HG03025 (cell line): ENCODE measurements around the gene ATM.
A peak's percentile ranks its signal among the peaks of the same experiment; 100 is the strongest.
"Not testable (repeated sequence)": the region's sequence is repeated elsewhere in the genome, so short reads cannot be mapped to it uniquely, and the experiment has no call there.

ENCODE experiments used
- ATAC-seq: cut with Tn5 transposase; IDR thresholded peaks from one replicate; pipeline ENCODE4 v1.9.1; 2021; ENCODE audit warnings: mild to moderate bottlenecking, moderate library complexity; ENCODE audit not compliant: unreplicated experiment, low FRiP score

ATM gene

GRCh38 chr11:108278546-108278945 lies 55.7 kb downstream of the ATM start:
- no peak for ATAC-seq

- ATAC-seq: no peak
These were observed 56.1 kb downstream of the ATM start for GRCh38 chr11:108278954-108279353.

GRCh38 chr11:108286370-108286769 lies 63.5 kb downstream of the ATM start:
- ATAC-seq: no peak

GRCh38 chr11:108286956-108287355 lies 64.1 kb downstream of the ATM start:
- ATAC-seq: no peak

GRCh38 chr11:108289066-108289465 lies 66.2 kb downstream of the ATM start:
- ATAC-seq: not testable (repeated sequence)

- ATAC-seq: peak; percentile 63
These were observed 66.8 kb downstream of the ATM start for GRCh38 chr11:108289699-108290098.

- no peak for ATAC-seq
These were observed 70.4 kb downstream of the ATM start for GRCh38 chr11:108293229-108293628.

GRCh38 chr11:108302121-108302785 lies 79.4 kb downstream of the ATM start:
- ATAC-seq: no peak

- ATAC-seq: no peak
These were observed 84.9 kb downstream of the ATM start for GRCh38 chr11:108307751-108308150.

- no peak for ATAC-seq
These were observed 90.6 kb downstream of the ATM start for GRCh38 chr11:108313444-108313843.

GRCh38 chr11:108316061-108316460 lies 93.2 kb downstream of the ATM start:
- ATAC-seq: no peak

GRCh38 chr11:108319541-108320145 lies 96.8 kb downstream of the ATM start:
- ATAC-seq: no peak

- ATAC-seq: no peak
These were observed 99.8 kb downstream of the ATM start for GRCh38 chr11:108322666-108323065.

GRCh38 chr11:108324587-108324986 lies 101.7 kb downstream of the ATM start:
- ATAC-seq: no peak

GRCh38 chr11:108333403-108333899 lies 110.6 kb downstream of the ATM start:
- ATAC-seq: no peak

- ATAC-seq: no peak
These were observed 115.9 kb downstream of the ATM start for GRCh38 chr11:108338750-108339149.

GRCh38 chr11:108340973-108341372 lies 118.1 kb downstream of the ATM start:
- ATAC-seq: no peak

- ATAC-seq: no peak
These were observed 118.8 kb downstream of the ATM start for GRCh38 chr11:108341654-108342053.

- no peak for ATAC-seq
These were observed 120.8 kb downstream of the ATM start for GRCh38 chr11:108343714-108344113.

- no peak for ATAC-seq
These were observed 122.9 kb downstream of the ATM start for GRCh38 chr11:108345767-108346166.

GRCh38 chr11:108346451-108346850 lies 123.6 kb downstream of the ATM start:
- ATAC-seq: no peak

GRCh38 chr11:108351468-108351867 lies 128.6 kb downstream of the ATM start:
- ATAC-seq: no peak
